Psoas muscle (tissue), 8 donors: ENCODE measurements around the gene TNFRSF25. TPM values are rescaled to one million over a fixed set of nuclear protein-coding genes. Genes with fewer than 3 reads are reported as not detected.

Experiments
- ATAC-seq, 4 donors: fragments of 200-7000 bp; cut with Tn5 transposase; one replicate each; pipeline ENCODE4 v1.9.1; 2020; ENCODE audit warnings: moderate library complexity in 3 of 4, mild to moderate bottlenecking in 2 of 4
- DNase-seq, 2 donors: peaks; one replicate each; pipeline ENCODE4 v3.0.0-alpha.2; 2020
- H3K27ac ChIP-seq: fragments of 200-600 bp; one replicate; pipeline ENCODE4 v1.8.0; 2022
- H3K27me3 ChIP-seq, 3 donors: fragments of 200-600 bp in 1 of 3; one replicate each; pipeline versions ENCODE4 v1.6.1 to v1.8.0; 2013 to 2022; ENCODE audit warnings: low read length in 2 of 3, mild to moderate bottlenecking in 2 of 3, moderate library complexity in 1 of 3; ENCODE audit not compliant: insufficient read depth in 3 of 3
- H3K36me3 ChIP-seq, 2 donors: fragments of 200-600 bp in 1 of 2; one replicate each; pipeline versions ENCODE4 v1.6.1 to v1.8.0; 2013 to 2022; ENCODE audit warnings: low read depth in 1 of 2, mild to moderate bottlenecking in 1 of 2, moderate library complexity in 1 of 2; ENCODE audit not compliant: insufficient read depth in 1 of 2
- H3K4me1 ChIP-seq: fragments of 200-600 bp; one replicate; pipeline ENCODE4 v1.8.0; 2022
- H3K4me3 ChIP-seq: fragments of 200-600 bp; one replicate; pipeline ENCODE4 v1.8.0; 2022; ENCODE audit warnings: mild to moderate bottlenecking
- H3K9me3 ChIP-seq: fragments of 200-600 bp; one replicate; pipeline ENCODE4 v1.8.0; 2022
- CTCF ChIP-seq: fragments of 200-600 bp; IDR thresholded peaks from one replicate; pipeline ENCODE4 v1.8.0; 2022; ENCODE audit warnings: antibody characterized with exemption
- WGBS, 3 donors: extraction: QIAGEN DNeasy Blood & Tissue Kit; methylation state at CpG; one replicate each; pipeline versions ENCODE4 v1.1.6 to v1.1.7; 2013; 5-methylcytosine and 5-hydroxymethylcytosine counted together
- intact Hi-C, 2 donors: fragments of 100-400 bp; cut with DNase I; formaldehyde crosslinking; loops; one replicate each; pipeline versions ENCODE4 v1.11.0 to v1.14.2; 2022
- long read RNA-seq, 2 donors: library from polyadenylated mRNA; unstranded; transcript quantifications; one replicate each; pipeline ENCODE4 v2.0.0, GENCODE V29; 2021
- polyA plus RNA-seq, 3 donors: library from polyadenylated mRNA; stranded (reverse); fragments of 200-250 nt; gene quantifications; one replicate each; pipeline ENCODE4 v1.2.3, GENCODE V29; 2013
- total RNA-seq, 4 donors: library from RNA; stranded (reverse); fragmentation: NEBNext Ultra II Directional in 2 of 4; extraction: Animal tissue kit (Norgen Biotek cat#: 25700) in 2 of 4; gene quantifications; one replicate each; pipeline versions ENCODE4 v1.2.1 to v1.2.4, GENCODE V29; 2021 to 2023
- donor health status: healthy with polysubstance abuse.
- donor health status: DM: no; HTN: no; CAD: no; lungs with moderate emphysema.
- donor health status: Bipolar disorder and iron deficiency.
- donor health status: healthy.
- donor health status: DM: yes; HTN: yes; CAD: no.
- donor health status: DM: no; HTN: no; CAD: no.
- donor health status: DM: no; HTN: no; CAD: no.
- donor health status: DM: yes; HTN: yes; CAD: no.

TNFRSF25 gene
- 1 to 10 TPM; 1.5 to 2.6 (median 2.2) TPM for total RNA-seq
- 1 to 10 TPM; 1.5 to 2.7 (median 1.6) TPM for polyA plus RNA-seq
- long read RNA-seq, donor 1, partial matches to known transcripts, result 0 of 1 reads
- long read RNA-seq, donor 1, other reads (novel, unspliced or antisense), result 0 of 1 reads
- long read RNA-seq, donor 2, result 0 reads

- peaks cover 0 to 35% (median 5%) of the 10 kb centered on the region in 3 donors for H3K27me3 ChIP-seq
- WGBS, 3 donors, result 40 to 62% (median 45%) methylated on average over 41 to 43 of the region's 43 CpGs
These were observed at the start of gene TNFRSF25 for GRCh38 chr1:6466023-6466422. Gene TNFRSF25, minus strand, starts transcription at chr1:6466173. Its CDS starts 66 bp downstream, at chr1:6466107.

GRCh38 chr1:6515771-6516170, 49.8 kb upstream of the TNFRSF25 start:
- Histone ChIP-seq H3K4me1 (peaks cover 9% of the 10 kb centered on the region), H3K36me3 (peaks cover 0 to 2% of the 10 kb centered on the region in 2 donors), H3K9me3 (no peaks in the 10 kb centered on the region), H3K4me3 (no peak overlapping the region), H3K27ac (no peak overlapping the region), H3K27me3 (no peaks in the 10 kb centered on the region)
- ATAC-seq, result no peak
- no peak for TF ChIP-seq CTCF
- DNase-seq, result no peak
- intact Hi-C loops, result no loop called here
- WGBS, 3 donors, result 76 to 84% (median 82%) methylated on average over 4 of the region's 4 CpGs

More at GRCh38 chr1:6466023-6466422, at the start of gene TNFRSF25:
- H3K4me3 ChIP-seq, result no peak within 1 kb of the TSS
- no peaks in the 10 kb centered on the region for H3K9me3 ChIP-seq
- no peak within 1 kb of the TSS for H3K27ac ChIP-seq
- no peak for TF ChIP-seq CTCF
- no peaks in the 10 kb centered on the region for H3K36me3 ChIP-seq
- DNase-seq (no peak), ATAC-seq (no peak)
- intact Hi-C loops, result no loop called here
- no peaks in the 10 kb centered on the region for H3K4me1 ChIP-seq

- no peak overlapping the region for H3K27ac ChIP-seq
- TF ChIP-seq CTCF, result no peak
- DNase-seq, result no peak
- H3K27me3 ChIP-seq, result no peaks in the 10 kb centered on the region
- peak; percentile 49 to 72 (median 66) for ATAC-seq
- H3K4me1 ChIP-seq, result no peaks in the 10 kb centered on the region
- H3K9me3 ChIP-seq, result no peaks in the 10 kb centered on the region
- 28 to 43% (median 31%) methylated on average over 9 of the region's 9 CpGs for WGBS, 3 donors
- H3K36me3 ChIP-seq, result no peaks in the 10 kb centered on the region
- intact Hi-C loops, result no loop called here
- H3K4me3 ChIP-seq, result no peak overlapping the region
These were observed 47.4 kb upstream of the TNFRSF25 start for GRCh38 chr1:6513320-6513801.

GRCh38 chr1:6512908-6513280, 46.9 kb upstream of the TNFRSF25 start:
- WGBS, 3 donors, result 60 to 83% (median 60%) methylated on average over 8 of the region's 8 CpGs
- ATAC-seq, result peak in 1 of 4 donors; percentile 4

More at GRCh38 chr1:6512908-6513280, 46.9 kb upstream of the TNFRSF25 start:
- H3K4me1 ChIP-seq, result peaks cover 5% of the 10 kb centered on the region
- H3K9me3 ChIP-seq, result no peaks in the 10 kb centered on the region
- no peak for DNase-seq
- no peak for TF ChIP-seq CTCF
- no peak overlapping the region for H3K4me3 ChIP-seq
- H3K27me3 ChIP-seq, result no peaks in the 10 kb centered on the region
- H3K27ac ChIP-seq, result no peak overlapping the region
- H3K36me3 ChIP-seq, result no peaks in the 10 kb centered on the region
- intact Hi-C loops, result no loop called here
